CD4-positive, alpha-beta T cell treated with Interleukin-6 at 100 ng/mL for 8 hours (primary cell): ENCODE results near the gene LAMA5.

ENCODE experiments used
- DNase-seq: peaks from one replicate; pipeline ENCODE4 v3.0.0-alpha.2; 2020; ENCODE audit warnings: mixed read lengths, low spot score

Gene LAMA5

DNA sequence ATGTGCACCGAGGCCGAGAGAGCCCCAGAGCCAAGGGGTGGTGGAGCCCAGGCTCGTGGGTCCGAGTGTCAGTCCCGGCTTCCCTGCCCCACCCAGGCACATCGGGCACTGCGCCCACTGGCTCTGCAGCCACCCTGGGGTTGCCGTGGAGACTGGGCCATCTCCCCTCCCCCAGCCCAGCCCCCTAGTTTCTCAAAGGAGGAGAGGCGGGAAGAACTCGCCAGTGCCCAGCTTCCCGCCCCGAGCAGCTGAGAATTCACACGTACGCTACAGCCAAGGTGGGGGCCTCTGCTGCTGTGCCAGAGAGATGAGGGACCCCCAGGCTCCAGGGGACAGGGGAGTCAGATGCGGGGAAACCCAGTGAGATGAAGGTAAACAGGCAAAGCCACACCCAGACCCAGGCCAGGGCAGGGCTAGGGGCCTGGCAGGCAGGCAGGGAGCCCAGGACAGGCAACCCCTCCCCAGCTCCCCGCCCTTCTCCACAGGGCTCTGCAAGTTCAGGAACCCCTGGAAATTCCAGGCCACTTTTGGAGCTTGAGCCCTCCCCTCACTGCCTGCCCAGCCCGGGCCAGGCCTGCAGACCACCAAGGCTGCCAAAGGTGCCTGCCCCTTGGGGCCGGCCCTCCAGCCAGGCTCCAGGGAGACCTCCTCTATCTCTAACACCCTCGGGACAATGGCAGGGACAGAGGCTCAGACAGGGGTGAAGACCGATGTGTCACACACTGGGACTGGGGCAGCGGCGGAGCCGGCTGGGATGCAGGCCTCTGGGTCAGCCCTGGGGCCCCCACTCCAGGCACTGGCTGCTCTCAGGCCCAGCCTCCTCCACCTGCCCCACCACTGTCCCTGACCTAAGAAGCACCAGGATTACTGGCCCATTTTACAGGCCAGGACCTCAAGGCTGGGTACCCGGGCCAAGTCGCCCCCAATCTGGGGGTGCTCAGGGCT, 6.0 kb downstream of the LAMA5 start:
- no peak for DNase-seq

- DNase-seq = no peak
Measured at GRCh38 chr20:62359491-62360121, 7.5 kb downstream of the LAMA5 start.

DNA sequence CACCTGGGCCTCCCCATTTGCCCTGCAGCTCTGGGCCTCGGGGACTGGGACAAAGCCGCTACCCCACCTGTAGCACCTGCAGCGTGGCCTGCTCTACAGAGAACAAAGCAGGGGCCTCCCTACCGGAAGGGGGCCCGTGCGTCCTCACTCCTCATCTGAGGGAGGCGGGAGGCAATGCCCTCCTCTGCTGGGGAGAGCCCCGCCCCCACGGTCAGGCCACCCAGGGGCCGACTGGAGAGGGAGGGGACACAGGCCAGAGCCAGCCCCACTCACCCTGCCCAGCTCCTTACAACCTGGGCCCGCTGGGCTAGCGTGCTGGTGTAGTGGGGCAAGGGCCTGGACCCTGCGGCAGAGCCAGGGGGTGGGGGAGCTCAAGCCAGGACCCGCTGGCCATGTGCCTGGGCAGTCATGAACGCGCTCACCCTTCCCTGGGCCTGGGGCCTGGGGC, 8.0 kb downstream of the LAMA5 start:
- DNase-seq = no peak

DNA sequence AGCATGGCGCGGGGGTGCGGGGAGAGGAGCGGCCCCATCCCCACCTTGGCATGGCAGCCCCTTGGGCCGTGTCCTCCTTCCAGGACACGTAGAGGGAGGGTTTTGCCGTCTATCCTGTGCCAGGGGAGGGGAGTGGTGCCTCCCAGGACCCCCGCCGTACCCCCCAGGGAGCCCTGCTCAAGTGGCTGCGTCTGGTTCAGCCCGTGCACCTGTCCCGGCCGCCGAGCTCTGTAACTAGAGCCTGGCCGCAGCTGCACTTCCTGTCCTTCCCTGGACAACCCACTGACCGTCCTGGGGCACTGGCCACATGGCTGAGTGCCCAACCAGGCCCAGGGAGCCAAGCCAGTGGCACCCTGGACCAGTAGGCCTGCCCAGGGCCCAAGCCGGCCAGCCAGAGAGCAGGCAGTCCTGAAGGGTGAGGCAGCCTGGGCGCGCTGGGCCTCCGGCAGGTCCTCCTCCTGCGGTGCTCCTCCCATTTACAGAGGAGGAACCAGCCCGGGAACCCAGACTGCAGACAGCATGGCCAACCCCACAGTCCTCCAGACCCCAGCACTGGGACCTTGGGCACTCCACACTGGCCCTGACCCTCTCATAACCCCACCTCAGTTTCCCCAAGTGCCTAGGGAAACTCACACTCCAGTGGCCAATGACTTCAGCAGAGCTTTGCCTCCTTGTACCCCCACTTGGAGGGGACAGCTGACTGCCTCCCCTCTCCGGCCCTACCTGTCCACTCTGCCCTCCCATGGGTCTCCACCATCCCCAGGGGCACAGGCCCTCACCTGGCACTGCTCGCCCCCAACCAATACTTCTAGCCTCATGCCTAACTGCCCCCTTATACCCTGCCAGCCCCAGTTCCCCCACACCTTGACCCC, 8.7 kb downstream of the LAMA5 start:
- DNase-seq = no peak

GRCh38 chr20:62357681-62358080, 9.4 kb downstream of the LAMA5 start:
- no peak for DNase-seq

GRCh38 chr20:62357187-62357667, 9.9 kb downstream of the LAMA5 start:
- no peak for DNase-seq

DNA sequence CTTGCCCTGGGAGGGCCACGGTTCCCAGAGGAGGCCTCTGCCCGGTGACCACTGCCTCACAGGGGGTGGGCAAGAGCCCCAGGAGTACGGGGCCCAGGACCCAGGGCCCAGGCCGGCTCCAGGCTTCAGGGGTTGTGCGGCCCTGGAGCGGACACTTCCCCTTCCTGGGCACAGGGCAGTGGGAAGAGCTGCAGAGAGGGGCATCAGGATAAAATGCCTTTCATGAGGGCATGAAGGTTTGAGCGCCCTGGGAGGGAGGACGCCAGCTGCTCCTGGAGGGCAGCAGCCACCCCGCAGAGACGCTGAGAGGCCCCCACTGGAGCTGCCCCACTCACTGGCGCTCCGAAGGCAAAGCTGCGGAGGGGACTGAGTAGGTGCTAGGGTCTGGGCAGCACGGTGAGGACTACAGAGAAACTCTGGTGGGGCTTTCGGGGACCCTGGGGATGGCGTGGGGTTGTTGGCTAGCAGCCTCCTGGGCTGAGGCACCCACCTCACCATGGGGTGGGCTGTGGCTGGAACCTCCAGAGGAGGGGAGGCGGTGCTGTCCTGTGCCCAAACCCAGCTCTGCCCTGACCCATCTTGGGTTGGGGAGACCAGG, 10.4 kb downstream of the LAMA5 start:
- no peak for DNase-seq

GRCh38 chr20:62355878-62356588, 11.1 kb downstream of the LAMA5 start:
- DNase-seq = no peak

DNA sequence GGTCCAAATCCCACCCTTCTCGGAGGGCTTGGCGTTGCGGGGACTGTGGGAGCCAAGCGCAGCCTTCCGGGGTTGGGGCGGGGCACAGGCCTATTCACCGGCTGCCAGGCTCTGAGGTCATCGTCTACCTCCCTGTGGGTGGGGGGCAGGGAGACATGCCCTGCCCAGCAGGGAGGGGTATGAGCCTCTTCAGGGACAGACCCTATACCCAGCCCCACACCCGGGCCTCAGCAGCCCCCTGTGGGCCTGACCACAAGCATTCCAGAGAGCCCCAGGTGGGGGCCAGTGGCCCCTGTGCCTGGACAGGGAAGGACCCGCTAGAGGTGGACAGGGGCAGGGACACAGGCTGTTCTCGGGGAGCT, 11.6 kb downstream of the LAMA5 start:
- DNase-seq = no peak

DNA sequence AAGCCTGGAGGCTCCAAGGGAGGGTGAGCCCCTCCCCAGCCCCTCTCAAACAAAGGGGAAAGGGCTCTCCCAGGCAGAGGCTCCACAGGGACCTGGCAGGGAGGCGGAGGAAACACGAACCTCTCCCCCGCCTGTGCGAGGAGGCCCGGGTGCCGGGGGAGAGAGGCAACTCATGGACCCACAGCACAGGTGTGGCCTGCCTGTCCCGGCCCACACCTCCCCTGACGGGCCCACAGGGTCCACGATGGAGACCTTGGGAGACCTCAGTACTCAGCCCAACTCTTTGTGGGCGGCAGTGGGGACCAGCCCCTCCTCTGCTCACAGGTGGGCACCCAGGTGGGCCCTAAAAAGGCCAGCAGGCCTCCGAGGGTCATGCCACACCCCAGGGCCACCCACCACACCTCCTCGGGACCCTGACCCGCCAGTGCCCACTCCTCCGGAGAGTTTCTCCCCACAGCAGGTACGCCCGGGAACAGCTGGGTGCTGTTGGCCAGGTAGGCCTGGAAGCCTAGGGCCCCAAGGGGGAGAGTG, 12.2 kb downstream of the LAMA5 start:
- DNase-seq = no peak

GRCh38 chr20:62354031-62354808, 12.9 kb downstream of the LAMA5 start:
- no peak for DNase-seq

GRCh38 chr20:62353289-62354030, 13.7 kb downstream of the LAMA5 start:
- no peak for DNase-seq

DNA sequence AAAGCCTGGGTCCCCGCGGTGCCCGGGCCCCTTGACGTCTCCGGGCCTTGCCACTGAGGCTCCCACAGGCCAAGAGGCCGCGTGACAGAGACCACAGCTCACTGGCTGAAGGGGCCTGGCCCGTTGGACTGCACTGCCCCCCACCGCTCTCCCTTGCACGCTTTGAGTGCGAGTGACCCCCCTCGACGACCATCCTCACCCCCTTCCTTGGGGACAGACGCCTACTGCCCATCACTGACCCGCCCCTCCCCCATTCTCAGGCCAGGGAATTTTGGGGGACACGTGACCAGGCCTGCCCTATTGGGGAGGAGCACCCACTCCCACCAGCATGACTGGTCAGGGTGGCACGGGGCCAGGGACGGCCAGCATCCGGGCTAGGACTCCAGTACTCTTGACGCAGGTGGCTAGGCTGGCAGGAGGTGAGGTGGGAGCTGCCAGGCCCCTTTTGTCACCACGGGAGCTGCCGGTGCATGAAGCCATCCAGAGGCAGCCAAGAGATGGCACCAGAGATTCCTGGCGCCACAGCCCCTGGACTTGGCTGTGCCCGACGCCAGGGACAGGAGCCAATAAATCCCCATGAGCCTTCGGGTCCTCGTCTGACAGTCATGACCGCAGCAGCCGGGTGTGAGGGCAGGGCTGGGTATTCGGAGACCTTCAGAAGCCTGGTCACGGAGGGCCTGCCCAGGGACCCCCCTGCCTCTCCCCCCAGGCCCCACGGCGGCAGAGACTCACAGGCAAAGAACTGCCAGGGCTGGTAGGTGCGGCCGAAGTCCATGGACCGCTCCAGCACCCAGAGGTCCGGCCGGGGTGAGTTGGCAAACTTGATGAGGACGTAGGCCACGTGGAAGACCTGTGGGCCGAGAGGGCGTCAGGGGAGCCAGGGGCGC, 14.5 kb downstream of the LAMA5 start:
- DNase-seq = no peak

- DNase-seq = no peak
Measured at GRCh38 chr20:62351469-62352401, 15.4 kb downstream of the LAMA5 start.

GRCh38 chr20:62350629-62351422, 16.3 kb downstream of the LAMA5 start:
- DNase-seq = no peak

- DNase-seq = no peak
Measured at GRCh38 chr20:62350098-62350628, 16.9 kb downstream of the LAMA5 start.
